ENCODE measurements around the gene RTN4RL1.
A peak's percentile ranks its signal among the peaks of the same experiment; 100 is the strongest.

Gene RTN4RL1

GRCh38 chr17:2054512-2055291 lies 29.6 kb upstream of the RTN4RL1 start, which contains the start of gene HIC1:
HIC1 (plus strand) TSS chr17:2055103; CDS start chr17:2056691, 1,588 bp downstream.
- peak; percentile 73 for TF ChIP-seq CTCF (IDR thresholded peaks at IDR 0.05; ENCODE audit: insufficient read depth, low read length, missing control alignments)
- ChIA-PET POLR2A (interaction anchor here (0.5 to 5.1 kb wide), 25 partner anchors 10 to 351 kb away, joined by 3 to 59 read pairs (median 4); partner anchors contain the start of genes SMG6 and SRR), CTCF (interaction anchor here (0.6 to 8.5 kb wide), 59 partner anchors 9 to 361 kb away, joined by 3 to 348 read pairs (median 4); no protein-coding TSS in a partner anchor)
- peak within 1 kb of the TSS; percentile 66 for H3K4me3 ChIP-seq (ENCODE audit: low read depth, low read length)
- no peak for DNase-seq (ENCODE audit: low read depth, low spot score)

- no peak for TF ChIP-seq CTCF (IDR thresholded peaks at IDR 0.05; ENCODE audit: insufficient read depth, low read length, missing control alignments)
- ChIA-PET POLR2A (interaction anchor here (0.5 to 5.1 kb wide), 12 partner anchors 14 to 249 kb away, joined by 3 to 59 read pairs (median 6); partner anchors contain the start of genes SMG6 and SRR), CTCF (interaction anchor here (0.6 to 8.5 kb wide), 53 partner anchors 8 to 362 kb away, joined by 3 to 348 read pairs (median 4); no protein-coding TSS in a partner anchor)
- H3K4me3 ChIP-seq (ENCODE audit: low read depth, low read length), result peak overlapping the region; percentile 56
- no peak for DNase-seq (ENCODE audit: low read depth, low spot score)
Observed at GRCh38 chr17:2054262-2054511, 29.1 kb upstream of the RTN4RL1 start.

GRCh38 chr17:2053380-2054261 lies 28.5 kb upstream of the RTN4RL1 start:
- H3K4me3 ChIP-seq (ENCODE audit: low read depth, low read length), result peak overlapping the region; percentile 56
- ChIA-PET CTCF (interaction anchor here (0.6 to 8.5 kb wide), 38 partner anchors 8 to 362 kb away, joined by 3 to 348 read pairs (median 5); partner anchors contain the start of gene TSR1), POLR2A (interaction anchor here (0.7 to 5.1 kb wide), 3 partner anchors 28 to 191 kb away, joined by 5 to 59 read pairs (median 28); no protein-coding TSS in a partner anchor)
- TF ChIP-seq CTCF (IDR thresholded peaks at IDR 0.05; ENCODE audit: insufficient read depth, low read length, missing control alignments), result peak; percentile 84
- no peak for DNase-seq (ENCODE audit: low read depth, low spot score)

GRCh38 chr17:2051933-2052559 lies 26.9 kb upstream of the RTN4RL1 start:
- DNase-seq (ENCODE audit: low read depth, low spot score), result no peak

More at GRCh38 chr17:2051933-2052559, 26.9 kb upstream of the RTN4RL1 start:
- no peak overlapping the region for H3K4me3 ChIP-seq (ENCODE audit: low read depth, low read length)
- no peak for TF ChIP-seq CTCF (IDR thresholded peaks at IDR 0.05; ENCODE audit: insufficient read depth, low read length, missing control alignments)
- POLR2A ChIA-PET, result interaction anchor here (0.9 kb wide), 1 partner anchor 38 kb away, joined by 3 read pairs; no protein-coding TSS in a partner anchor
- CTCF ChIA-PET, result interaction anchor here (0.5 to 1.9 kb wide), 12 partner anchors 26 to 364 kb away, joined by 3 to 20 read pairs (median 4); no protein-coding TSS in a partner anchor

Measured in AG04449 (cell line).